Effector CD8-positive, alpha-beta T cell (primary cell): Measurements from ENCODE around the gene KIAA0319L.

ENCODE experiments used
- DNase-seq: peaks from one replicate; lab custom pipeline; 2025; lab: John Stamatoyannopoulos, UW

The KIAA0319L gene

GRCh38 chr1:35563166-35563565, 6.0 kb upstream of the KIAA0319L start:
- no peak for DNase-seq

- DNase-seq = no peak
These were observed 4.9 kb upstream of the KIAA0319L start for GRCh38 chr1:35561972-35562680.

DNA sequence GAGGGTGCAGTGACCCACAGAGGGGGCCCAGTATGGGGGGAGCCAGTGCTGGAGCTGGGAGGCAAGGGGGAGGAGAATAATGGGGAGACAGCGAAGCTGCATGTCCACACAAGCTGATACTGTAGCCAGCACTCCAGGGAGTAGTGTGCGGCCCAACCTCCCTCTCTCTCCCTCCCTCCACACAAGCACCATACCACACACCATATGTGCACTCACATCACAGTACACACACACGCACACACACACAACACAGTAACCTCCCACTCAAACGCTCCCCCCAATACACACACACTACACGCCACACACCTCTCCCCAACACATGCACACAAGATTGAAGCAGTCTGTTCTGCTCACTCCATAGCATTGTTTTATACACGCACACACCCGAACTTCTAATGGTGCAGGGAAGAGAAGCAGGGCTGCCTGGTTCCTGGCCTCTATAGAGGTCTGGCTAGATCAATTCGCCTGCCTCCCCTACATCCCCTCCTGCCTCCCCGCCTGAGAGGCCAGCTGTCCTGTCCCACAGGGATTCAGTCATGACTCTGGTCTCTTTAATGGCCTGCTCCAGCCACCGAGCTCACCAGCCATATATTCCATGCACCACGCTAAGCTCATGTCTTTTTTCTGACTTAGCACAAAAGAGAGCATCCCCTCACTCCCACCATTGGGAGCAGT, 4.2 kb upstream of the KIAA0319L start:
- no peak for DNase-seq

GRCh38 chr1:35560256-35561225, 3.3 kb upstream of the KIAA0319L start:
- no peak for DNase-seq

GRCh38 chr1:35559317-35559944, 2.2 kb upstream of the KIAA0319L start:
- DNase-seq = no peak

DNA sequence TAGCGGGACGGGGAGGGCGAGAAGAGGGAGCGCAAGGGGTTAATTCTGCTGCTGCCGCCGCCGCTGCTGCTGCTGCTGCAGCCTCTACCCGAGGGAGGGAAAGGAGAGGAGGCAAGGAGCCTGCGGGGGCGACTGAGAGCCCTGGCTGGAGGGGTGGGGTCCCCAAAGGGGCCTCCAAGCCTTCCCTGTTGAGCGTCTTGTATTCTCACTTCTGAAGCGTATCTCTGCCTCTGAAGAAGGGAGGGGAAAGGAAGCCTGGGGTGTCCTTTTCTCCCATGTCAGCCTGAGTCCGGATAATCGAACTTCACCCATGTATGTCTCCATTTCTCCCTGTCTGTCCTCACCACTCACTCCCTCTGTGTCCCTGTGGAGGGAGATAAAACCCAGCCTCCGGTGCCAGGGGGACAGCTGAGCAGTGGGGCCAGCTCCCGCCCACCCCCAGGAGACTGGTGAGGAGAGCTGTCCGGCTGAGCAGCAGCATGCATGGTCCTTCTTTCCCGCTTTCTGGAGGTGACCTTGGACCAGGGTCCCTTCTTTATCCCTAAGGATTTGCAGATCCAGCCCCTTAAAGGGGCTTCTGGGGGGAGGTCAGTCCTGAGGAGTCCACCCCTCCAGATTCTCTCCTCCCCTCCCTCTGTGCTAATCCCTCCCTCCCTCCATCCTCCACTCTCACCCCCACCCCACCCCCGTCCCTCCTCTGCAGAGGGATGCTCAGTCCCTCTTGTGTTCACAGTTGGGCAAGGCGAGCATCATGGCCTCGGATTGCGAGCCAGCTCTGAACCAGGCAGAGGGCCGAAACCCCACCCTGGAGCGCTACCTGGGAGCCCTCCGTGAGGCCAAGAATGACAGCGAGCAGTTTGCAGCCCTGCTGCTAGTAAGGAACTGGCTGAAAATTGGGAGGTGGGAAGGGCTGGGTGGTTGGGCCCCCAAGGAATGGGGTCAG, 1.4 kb upstream of the KIAA0319L start:
- DNase-seq = no peak

DNA sequence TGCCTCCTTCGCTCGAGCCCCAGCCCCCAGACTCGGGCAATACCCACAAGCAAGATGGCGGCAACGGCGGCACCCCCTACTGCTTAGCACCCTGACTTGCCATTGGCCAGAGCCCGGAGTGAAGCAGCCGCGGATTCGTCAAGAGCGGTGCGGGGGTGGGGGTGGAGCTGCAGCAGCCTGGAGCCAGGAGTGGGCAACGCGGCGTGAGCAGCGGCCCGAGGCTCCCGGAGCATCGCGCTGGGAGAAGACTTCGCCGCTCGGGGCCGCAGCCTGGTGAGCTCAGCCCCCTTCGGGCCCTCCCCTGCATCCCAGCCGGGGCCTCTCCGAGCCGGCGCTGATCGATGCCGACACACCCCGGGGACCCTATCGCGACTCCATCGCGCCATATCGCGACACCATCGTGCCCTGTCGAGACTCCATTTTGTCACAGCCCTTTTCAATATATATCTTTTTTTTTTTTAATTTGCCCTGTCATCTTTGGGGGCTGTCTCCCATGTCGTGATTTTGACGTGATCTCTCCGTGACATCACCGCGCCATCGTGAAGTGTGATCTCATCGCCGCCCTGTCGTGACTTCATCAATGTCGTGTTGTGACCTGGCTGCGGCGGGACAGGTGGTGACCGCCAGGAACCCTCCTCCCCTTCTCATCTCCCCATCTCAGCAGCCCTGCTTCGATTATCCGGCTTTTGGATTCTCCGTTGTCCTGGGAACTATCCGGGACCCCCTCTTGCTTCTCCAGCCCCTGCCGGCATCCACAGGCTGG, 589 bp upstream of the KIAA0319L start, which contains the start of gene NCDN:
NCDN (plus strand) TSS at position 189 of the 763 bp plus-strand sequence; CDS start at position 581, 392 bp downstream.
- DNase-seq = peak; percentile 92

- no peak for DNase-seq
These were observed 602 bp downstream of the KIAA0319L start for GRCh38 chr1:35556484-35557117.

DNA sequence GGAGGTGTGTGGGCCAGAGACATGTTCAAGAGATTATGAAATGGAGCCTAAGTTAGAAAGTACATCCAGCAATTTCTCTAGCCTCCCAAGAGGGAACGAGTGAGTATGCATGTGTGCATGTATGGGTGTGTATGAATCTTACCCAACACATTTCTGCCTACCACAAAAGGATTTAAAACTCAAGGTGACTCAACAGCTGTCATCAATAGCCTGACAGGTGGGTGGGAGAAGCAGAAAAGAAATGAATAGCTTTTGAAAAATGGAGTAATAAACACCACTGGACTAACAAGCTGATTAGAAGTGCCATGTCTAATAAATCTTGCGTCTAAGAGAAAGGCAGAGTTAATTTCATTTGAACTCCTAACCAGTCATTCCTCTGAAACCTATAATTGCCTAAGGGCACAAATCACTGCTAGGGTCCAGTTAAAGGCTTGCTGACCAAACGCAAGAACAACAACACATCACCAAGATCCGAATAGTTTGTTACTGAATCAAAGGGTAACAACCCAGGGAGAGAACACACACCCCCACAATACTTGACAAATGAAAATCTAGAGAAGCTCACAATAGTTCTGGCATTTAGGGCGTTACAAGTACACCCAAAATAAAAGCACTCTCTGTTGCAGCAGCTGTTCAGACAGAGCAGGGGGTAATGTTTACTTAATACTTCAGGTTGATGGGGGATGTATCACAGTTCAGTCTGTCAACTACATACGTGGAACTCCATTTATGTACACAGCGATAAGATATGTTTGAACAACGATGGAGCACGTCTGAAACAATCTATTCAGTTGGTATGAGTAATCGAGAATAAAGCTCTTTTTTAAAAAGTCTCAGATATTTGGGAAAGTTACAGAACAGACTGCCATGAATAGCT, 1.4 kb downstream of the KIAA0319L start:
- DNase-seq = no peak

GRCh38 chr1:35555212-35555584, 2.0 kb downstream of the KIAA0319L start:
- no peak for DNase-seq

- no peak for DNase-seq
These were observed 2.7 kb downstream of the KIAA0319L start for GRCh38 chr1:35554266-35555211.

DNA sequence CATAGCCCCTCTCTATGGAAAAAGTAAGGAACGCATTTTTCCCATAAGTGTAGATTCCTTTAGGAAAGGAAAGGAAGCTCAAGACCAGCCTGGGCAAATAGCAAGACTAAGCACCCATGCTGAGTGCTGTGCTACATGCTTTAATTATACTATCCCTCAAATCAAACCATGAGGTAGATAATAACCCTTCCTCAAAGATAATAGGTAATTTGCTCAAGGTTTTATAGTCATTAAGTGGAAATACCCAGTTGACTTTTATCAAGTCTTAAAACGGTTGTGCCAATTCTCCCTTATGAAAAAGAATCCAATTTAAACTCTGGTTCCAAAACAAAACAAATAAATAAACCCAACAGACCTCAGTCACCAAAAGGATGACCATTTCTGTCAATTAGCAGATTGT, 3.4 kb downstream of the KIAA0319L start:
- no peak for DNase-seq

DNA sequence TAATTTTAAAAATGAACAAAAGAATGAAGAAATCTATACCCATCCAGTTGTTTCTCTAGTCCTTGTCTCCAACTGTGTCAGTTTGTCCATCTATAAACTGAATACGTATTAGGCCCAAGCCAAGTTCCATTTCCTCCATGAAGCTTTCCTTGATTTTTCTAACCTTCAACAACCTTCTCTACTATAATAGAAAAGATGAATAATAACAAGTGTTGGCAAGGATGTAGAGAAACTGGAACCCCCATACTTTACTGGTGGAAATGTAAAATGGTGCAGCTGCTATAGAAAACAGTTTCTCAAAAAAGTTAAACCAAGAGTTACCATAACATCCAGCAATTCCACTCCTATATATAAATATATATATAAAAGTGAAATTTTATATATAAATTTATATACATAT, 10.6 kb downstream of the KIAA0319L start:
- no peak for DNase-seq

DNA sequence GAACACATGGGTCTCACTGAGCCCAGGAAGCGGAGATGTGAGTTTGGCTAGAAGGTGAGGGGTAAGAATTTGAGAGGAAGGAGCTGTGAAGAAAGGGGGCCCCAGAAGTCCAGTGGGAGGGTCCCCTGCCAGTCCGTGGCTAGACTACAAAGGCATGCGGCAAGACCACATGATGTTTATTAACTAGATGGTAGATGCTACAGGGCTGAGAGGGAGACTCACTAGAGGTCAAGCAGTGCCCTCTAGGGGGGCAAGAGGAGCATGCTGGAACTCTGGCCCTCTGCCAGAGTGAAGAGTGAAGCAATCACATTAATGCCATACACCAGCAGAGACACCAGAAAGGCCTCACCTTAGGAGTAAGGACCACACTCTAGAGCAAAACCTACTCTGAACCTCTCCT, 12.2 kb downstream of the KIAA0319L start:
- DNase-seq = peak; percentile 23

- no peak for DNase-seq
These were observed 17.4 kb downstream of the KIAA0319L start for GRCh38 chr1:35539824-35540261.

DNA sequence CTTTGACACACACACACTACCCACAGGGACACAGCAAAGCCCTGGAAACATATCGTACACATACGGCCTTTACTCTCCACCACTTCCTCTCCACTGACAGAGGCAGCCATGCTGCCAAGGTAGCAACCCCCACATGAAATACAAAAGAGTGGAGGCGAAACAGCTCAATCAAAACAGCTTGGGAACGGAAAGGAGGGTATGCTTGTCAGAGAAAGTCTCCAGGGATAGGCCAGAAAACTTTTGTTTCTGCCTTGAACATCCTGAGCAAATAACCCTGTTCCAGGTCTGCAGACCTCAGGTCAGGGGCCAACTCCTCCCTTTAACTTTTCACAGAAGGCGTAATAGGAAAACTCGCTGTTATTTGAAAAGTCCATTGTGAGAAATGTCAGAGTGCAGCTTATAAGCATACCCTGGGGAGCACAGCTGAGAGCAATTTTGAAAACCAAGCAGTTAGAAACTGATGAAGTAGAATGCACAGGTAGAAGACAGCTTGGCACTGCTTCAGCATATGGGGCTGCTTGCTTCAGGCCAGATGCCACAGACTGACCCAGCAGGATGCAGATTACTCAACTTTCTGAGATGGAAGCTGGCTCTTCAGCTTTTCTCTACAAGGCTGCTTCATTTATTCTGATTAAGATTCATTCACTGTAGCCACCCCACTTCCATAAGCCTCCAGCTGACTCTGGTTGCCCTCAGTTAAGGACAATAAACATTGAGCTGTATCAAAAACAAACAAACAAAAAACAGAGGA, 18.0 kb downstream of the KIAA0319L start:
- no peak for DNase-seq

GRCh38 chr1:35537806-35538205, 19.4 kb downstream of the KIAA0319L start:
- DNase-seq = no peak
